HG02678 (cell line): Measurements from ENCODE around the gene HOXA11.
A peak's percentile ranks its signal among the peaks of the same experiment; 100 is the strongest.

ENCODE experiments used
- ATAC-seq: cut with Tn5 transposase; IDR thresholded peaks from one replicate; pipeline ENCODE4 v1.9.1; 2021; ENCODE audit warnings: mild to moderate bottlenecking, moderate library complexity; ENCODE audit not compliant: unreplicated experiment

HOXA11 gene

GRCh38 chr7:27185013-27185853, at the start of gene HOXA11:
Gene HOXA11 (minus strand): TSS chr7:27185232. CDS start chr7:27185144, 88 bp downstream.
- ATAC-seq, result no peak

GRCh38 chr7:27229448-27229847, 44.4 kb upstream of the HOXA11 start:
- ATAC-seq, result no peak

GRCh38 chr7:27224983-27225934, 40.2 kb upstream of the HOXA11 start:
- ATAC-seq, result no peak

- ATAC-seq, result no peak
These were observed 39.0 kb upstream of the HOXA11 start for GRCh38 chr7:27223941-27224575.

GRCh38 chr7:27221201-27221797, 36.3 kb upstream of the HOXA11 start:
- no peak for ATAC-seq

GRCh38 chr7:27220440-27220955, 35.5 kb upstream of the HOXA11 start:
- ATAC-seq, result no peak

- ATAC-seq, result no peak
These were observed 34.8 kb upstream of the HOXA11 start for GRCh38 chr7:27219821-27220220.

GRCh38 chr7:27217951-27218350, 32.9 kb upstream of the HOXA11 start:
- no peak for ATAC-seq

- ATAC-seq, result no peak
These were observed 30.3 kb upstream of the HOXA11 start for GRCh38 chr7:27215356-27215755.

GRCh38 chr7:27214239-27214950, 29.4 kb upstream of the HOXA11 start:
- ATAC-seq, result no peak

GRCh38 chr7:27213433-27214238, 28.6 kb upstream of the HOXA11 start:
- no peak for ATAC-seq

GRCh38 chr7:27212497-27213432, 27.7 kb upstream of the HOXA11 start:
- no peak for ATAC-seq

- ATAC-seq, result no peak
These were observed 26.8 kb upstream of the HOXA11 start for GRCh38 chr7:27211764-27212204.

- ATAC-seq, result no peak
These were observed 26.0 kb upstream of the HOXA11 start for GRCh38 chr7:27211084-27211446.

- peak; percentile 48 for ATAC-seq
These were observed 25.5 kb upstream of the HOXA11 start for GRCh38 chr7:27210441-27211083.

- no peak for ATAC-seq
These were observed 25.0 kb upstream of the HOXA11 start for GRCh38 chr7:27209933-27210440.

- no peak for ATAC-seq
These were observed 24.0 kb upstream of the HOXA11 start for GRCh38 chr7:27208998-27209397.
